Neural cell (in vitro differentiated cells): ENCODE results near the gene SLC9A1. TPM values are rescaled to one million over a fixed set of nuclear protein-coding genes. Genes with fewer than 3 reads are reported as not detected.

Source experiments
- H2AFZ ChIP-seq: fragments of 200-600, 300-800 bp; sonication (generic), shearing (Covaris generic); 2 replicates; pipeline ENCODE4 v1.6.0; 2014; ENCODE audit warnings: low read depth, mild to moderate bottlenecking, antibody characterized with exemption, low read length, moderate library complexity
- H3F3A ChIP-seq: fragments of 200-600 bp; shearing (Covaris generic); 2 replicates; pipeline ENCODE4 v1.6.1; 2016; ENCODE audit warnings: mild to moderate bottlenecking, moderate library complexity, mixed read lengths, antibody characterized with exemption, low read length; ENCODE audit not compliant: insufficient read depth, poor library complexity, severe bottlenecking
- H3K27ac ChIP-seq: fragments of 200-600, 300-800 bp; sonication (generic), shearing (Covaris generic); 2 replicates; pipeline ENCODE4 v1.5.1; 2014; ENCODE audit warnings: mild to moderate bottlenecking, low read length, moderate library complexity
- H3K27me3 ChIP-seq: fragments of 300-800, 200-600 bp; sonication (generic), shearing (Covaris generic); 2 replicates; pipeline ENCODE4 v1.6.0; 2014; ENCODE audit warnings: mild to moderate bottlenecking, low read depth, low read length, moderate library complexity; ENCODE audit not compliant: insufficient read depth
- H3K36me3 ChIP-seq: fragments of 300-800, 200-600 bp; sonication (generic), shearing (Covaris generic); 2 replicates; pipeline ENCODE4 v1.5.1; 2014; ENCODE audit warnings: mild to moderate bottlenecking, antibody characterized with exemption, low read length, moderate library complexity; ENCODE audit not compliant: insufficient read depth
- H3K4me2 ChIP-seq: fragments of 300-800, 200-600 bp; sonication (generic), shearing (Covaris generic); 2 replicates; pipeline ENCODE4 v1.6.0; 2014; ENCODE audit warnings: mild to moderate bottlenecking, low read length
- H3K4me3 ChIP-seq: fragments of 300-800, 200-600 bp; sonication (generic), shearing (Covaris generic); 2 replicates; pipeline ENCODE4 v1.5.1; 2014; ENCODE audit warnings: mild to moderate bottlenecking, low read length, moderate library complexity
- H3K79me2 ChIP-seq: fragments of 200-600 bp; shearing (Covaris generic); replicated peaks from 2 replicates; pipeline ENCODE4 v1.6.0; 2014; ENCODE audit warnings: mild to moderate bottlenecking, low read length, moderate library complexity; ENCODE audit not compliant: insufficient read depth
- H3K9ac ChIP-seq: fragments of 300-800, 200-600 bp; sonication (generic), shearing (Covaris generic); 2 replicates; pipeline ENCODE4 v1.6.1; 2016; ENCODE audit warnings: mild to moderate bottlenecking, low read length, mixed read lengths
- H3K9me2 ChIP-seq: fragments of 200-600 bp; shearing (Covaris generic); 2 replicates; pipeline ENCODE4 v1.6.1; 2016; ENCODE audit warnings: mild to moderate bottlenecking, low read length, mixed read lengths; ENCODE audit not compliant: insufficient read depth
- H3K9me3 ChIP-seq: fragments of 200-600, 300-800 bp; sonication (generic), shearing (Covaris generic); 2 replicates; pipeline ENCODE4 v1.6.1; 2016; ENCODE audit warnings: mild to moderate bottlenecking, mixed run types, low read length, moderate library complexity, mixed read lengths
- H4K20me1 ChIP-seq: fragments of 200-600 bp; shearing (Covaris generic); 2 replicates; pipeline ENCODE4 v1.6.1; 2016; ENCODE audit warnings: mild to moderate bottlenecking, mixed run types; ENCODE audit not compliant: insufficient read depth
- CTCF ChIP-seq: fragments of 450-650 bp; IDR thresholded peaks from 2 replicates; pipeline ENCODE4 v1.5.1; 2014; ENCODE audit warnings: antibody characterized with exemption, mild to moderate bottlenecking, moderate library complexity; ENCODE audit not compliant: poor library complexity, severe bottlenecking
- EP300 ChIP-seq: fragments of 450-650 bp; conservative IDR thresholded peaks from 2 replicates; pipeline ENCODE4 v1.6.1; 2014; ENCODE audit warnings: antibody characterized with exemption, mild to moderate bottlenecking, moderate library complexity; ENCODE audit not compliant: poor library complexity, severe bottlenecking
- EZH2 ChIP-seq: fragments of 200-600, 300-800 bp; shearing (Covaris generic), sonication (generic); IDR thresholded peaks from 2 replicates; pipeline ENCODE4 v1.6.1; 2014; ENCODE audit warnings: antibody characterized with exemption, low read length, borderline replicate concordance, mild to moderate bottlenecking; ENCODE audit not compliant: insufficient read depth, poor library complexity, severe bottlenecking
- MXI1 ChIP-seq: fragments of 450-650 bp; conservative IDR thresholded peaks from 2 replicates; pipeline ENCODE4 v1.6.1; 2014; ENCODE audit warnings: antibody characterized with exemption, mild to moderate bottlenecking; ENCODE audit not compliant: poor library complexity, severe bottlenecking
- POLR2AphosphoS5 ChIP-seq: IDR thresholded peaks from 2 replicates; pipeline ENCODE4 v1.6.1; 2012
- RAD21 ChIP-seq: fragments of 450-650 bp; conservative IDR thresholded peaks from 2 replicates; pipeline ENCODE4 v1.6.1; 2014; ENCODE audit warnings: antibody characterized with exemption, mild to moderate bottlenecking, moderate library complexity
- REST ChIP-seq: IDR thresholded peaks from 2 replicates; pipeline ENCODE4 v1.6.1; 2012; ENCODE audit warnings: borderline replicate concordance
- SMC3 ChIP-seq: fragments of 450-650 bp; conservative IDR thresholded peaks from 2 replicates; pipeline ENCODE4 v1.6.1; 2014; ENCODE audit warnings: antibody characterized with exemption, mild to moderate bottlenecking, moderate library complexity; ENCODE audit not compliant: poor library complexity
- TAF1 ChIP-seq: IDR thresholded peaks from 2 replicates; pipeline ENCODE4 v1.6.1; 2012; ENCODE audit warnings: low read depth
- polyA plus RNA-seq: library from polyadenylated mRNA; depleted of rRNA; stranded (reverse); fragments of >200 nt; gene quantifications from 2 replicates; pipeline ENCODE4 v1.2.3, GENCODE V29; 2014

The SLC9A1 gene
- polyA plus RNA-seq, 1 donor from 2014 or later: 1.5 TPM

GRCh38 chr1:27150183-27150582 is 4.7 kb downstream of the SLC9A1 start:
- no peaks in the 10 kb centered on the region for H3K9me2 ChIP-seq
- H3K36me3 ChIP-seq: no peaks in the 10 kb centered on the region
- no peak overlapping the region for H3K9ac ChIP-seq
- H3K27ac ChIP-seq: no peak overlapping the region
- H3K79me2 ChIP-seq: no peaks in the 10 kb centered on the region
- no peaks in the 10 kb centered on the region for H3K9me3 ChIP-seq
- no peak overlapping the region for H2AFZ ChIP-seq
- H3F3A ChIP-seq: no peaks in the 10 kb centered on the region
- TF ChIP-seq CTCF: no peak
- TF ChIP-seq RAD21: no peak
- TF ChIP-seq TAF1: no peak
- no peak for TF ChIP-seq MXI1
- TF ChIP-seq POLR2AphosphoS5: no peak
- no peak for TF ChIP-seq SMC3
- no peak for TF ChIP-seq EZH2
- TF ChIP-seq EP300: no peak
- no peak for TF ChIP-seq REST
- no peak overlapping the region for H3K4me3 ChIP-seq
- no peaks in the 10 kb centered on the region for H3K27me3 ChIP-seq
- no peaks in the 10 kb centered on the region for H4K20me1 ChIP-seq
- no peak overlapping the region for H3K4me2 ChIP-seq

GRCh38 chr1:27149762-27150113 is 5.2 kb downstream of the SLC9A1 start:
- Histone ChIP-seq H3K9ac (no peak overlapping the region), H3K27ac (no peak overlapping the region), H3K9me3 (no peaks in the 10 kb centered on the region), H3K4me3 (no peak overlapping the region), H3F3A (no peaks in the 10 kb centered on the region), H3K27me3 (no peaks in the 10 kb centered on the region), H4K20me1 (no peaks in the 10 kb centered on the region), H3K79me2 (no peaks in the 10 kb centered on the region), H2AFZ (no peak overlapping the region), H3K4me2 (no peak overlapping the region), H3K36me3 (no peaks in the 10 kb centered on the region), H3K9me2 (no peaks in the 10 kb centered on the region)
- no peak for TF ChIP-seq TAF1
